GM21723 (cell line): ENCODE data around the gene POLD4.

Experiments used
- ATAC-seq: cut with Tn5 transposase; IDR thresholded peaks from one replicate; pipeline ENCODE4 v1.9.1; 2021; ENCODE audit warnings: mild to moderate bottlenecking, moderate library complexity; ENCODE audit not compliant: unreplicated experiment

Gene POLD4

GRCh38 chr11:67303132-67303834, 50.1 kb downstream of the POLD4 start, which contains the start of gene SSH3:
TSS of gene SSH3 (plus strand) at chr11:67303530. CDS start at chr11:67303626, 96 bp downstream.
- no peak for ATAC-seq

- no peak for ATAC-seq
Observed at GRCh38 chr11:67302571-67303131, 50.7 kb downstream of the POLD4 start.

- ATAC-seq: no peak
Observed at GRCh38 chr11:67301951-67302516, 51.3 kb downstream of the POLD4 start.

GRCh38 chr11:67301313-67301921, 51.9 kb downstream of the POLD4 start:
- ATAC-seq: no peak
